Left cardiac atrium (tissue), 4 donors: Measurements from ENCODE around the gene SLC43A1. TPM values are rescaled to one million over a fixed set of nuclear protein-coding genes. Genes with fewer than 3 reads are reported as not detected.

ENCODE experiments used
- ATAC-seq, 2 donors: fragments of 200-7000 bp; cut with Tn5 transposase; one replicate each; pipeline ENCODE4 v1.9.1; 2020; ENCODE audit warnings: mild to moderate bottlenecking in 2 of 2, moderate library complexity in 2 of 2
- DNase-seq: peaks from one replicate; pipeline ENCODE4 v3.0.0-alpha.2; 2020
- intact Hi-C, 2 donors: fragments of 100-400 bp; cut with DNase I; formaldehyde crosslinking; loops; one replicate each; pipeline versions ENCODE4 v1.14.1 to v1.15.1; 2022 to 2023
- total RNA-seq, 2 donors: library from RNA; stranded (reverse); fragmentation: NEBNext Ultra II Directional; extraction: Animal tissue kit (Norgen Biotek cat#: 25700); gene quantifications; one replicate each; pipeline ENCODE4 v1.2.1, GENCODE V29; 2021
- donor health status: DM: no; HTN: yes; CAD: no.
- donor health status: DM: no; HTN: yes; CAD: no; lungs with severe emphysema.
- donor health status: DM: yes; HTN: yes; CAD: no.
- donor health status: Dilated cardiomyopathy.

The SLC43A1 gene
- total RNA-seq, 2 donors from 2014 or later, result 5.8 to 7.2 TPM

DNA sequence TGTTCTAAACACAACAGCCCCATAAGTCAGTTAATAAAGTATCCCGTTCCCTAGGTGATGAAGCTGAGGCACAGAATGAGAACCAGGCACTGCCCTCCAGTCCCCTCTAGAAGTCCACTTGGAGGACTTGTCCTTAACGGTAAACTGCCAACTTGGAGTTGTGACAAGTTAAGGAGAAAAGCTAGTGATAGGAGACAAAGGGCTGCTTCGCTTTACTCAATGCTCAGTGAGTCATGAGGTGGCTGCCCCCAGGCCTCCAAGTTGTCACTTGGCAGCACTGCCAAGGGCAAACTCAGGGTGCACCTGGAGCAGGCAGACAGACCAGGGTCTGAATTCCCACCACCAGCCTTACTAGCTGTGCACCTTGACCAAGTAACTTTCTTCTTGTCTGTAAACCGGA is 13.5 kb downstream of the SLC43A1 start:
- peak in 1 of 2 donors; percentile 14 for ATAC-seq
- DNase-seq, result no peak
- intact Hi-C loops, result no loop called here

DNA sequence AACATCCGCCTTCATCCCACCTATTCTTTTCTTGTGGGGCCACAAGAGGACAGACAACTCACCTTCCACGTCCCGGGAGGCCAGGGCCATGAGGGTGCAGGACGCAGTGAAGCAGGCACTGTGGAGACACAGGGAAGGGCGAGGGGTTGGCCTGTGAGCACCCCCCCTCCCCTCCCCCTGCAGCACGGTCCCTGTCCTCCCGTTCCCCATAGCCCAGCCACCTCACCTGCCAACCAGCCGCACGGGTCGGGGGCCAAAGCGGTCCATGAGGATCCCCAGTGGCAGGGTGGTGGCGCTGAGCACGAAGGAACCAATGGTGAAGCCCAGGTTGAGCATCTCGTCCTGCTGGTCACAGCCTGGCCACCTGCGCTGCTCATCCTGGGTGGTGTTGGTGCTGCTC is 14.6 kb downstream of the SLC43A1 start:
- ATAC-seq, result no peak
- intact Hi-C loops, result no loop called here
- DNase-seq, result no peak

DNA sequence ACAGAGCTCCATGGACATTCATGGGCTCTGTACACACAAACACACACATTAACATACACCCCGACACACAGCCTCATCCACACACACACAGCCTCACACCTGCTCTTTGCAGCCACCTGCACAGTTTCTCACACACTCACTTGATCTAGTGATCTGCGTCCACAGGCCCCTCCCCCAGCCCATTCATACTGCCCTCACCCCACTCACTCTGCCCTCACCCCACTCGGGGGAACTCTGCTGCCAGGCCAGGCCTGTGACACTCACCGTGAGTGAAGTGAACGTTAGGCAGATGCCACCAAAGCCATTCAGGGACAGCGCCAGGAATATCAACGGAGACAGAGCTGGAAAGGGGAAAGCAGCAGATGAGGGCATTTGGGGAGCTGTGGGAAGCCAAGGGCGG is 15.0 kb downstream of the SLC43A1 start:
- intact Hi-C loops, result no loop called here
- DNase-seq, result no peak
- ATAC-seq, result peak; percentile 11 to 48

GRCh38 chr11:57499983-57500461 is 15.5 kb downstream of the SLC43A1 start:
- ATAC-seq (no peak), DNase-seq (no peak)
- intact Hi-C loops, result no loop called here

DNA sequence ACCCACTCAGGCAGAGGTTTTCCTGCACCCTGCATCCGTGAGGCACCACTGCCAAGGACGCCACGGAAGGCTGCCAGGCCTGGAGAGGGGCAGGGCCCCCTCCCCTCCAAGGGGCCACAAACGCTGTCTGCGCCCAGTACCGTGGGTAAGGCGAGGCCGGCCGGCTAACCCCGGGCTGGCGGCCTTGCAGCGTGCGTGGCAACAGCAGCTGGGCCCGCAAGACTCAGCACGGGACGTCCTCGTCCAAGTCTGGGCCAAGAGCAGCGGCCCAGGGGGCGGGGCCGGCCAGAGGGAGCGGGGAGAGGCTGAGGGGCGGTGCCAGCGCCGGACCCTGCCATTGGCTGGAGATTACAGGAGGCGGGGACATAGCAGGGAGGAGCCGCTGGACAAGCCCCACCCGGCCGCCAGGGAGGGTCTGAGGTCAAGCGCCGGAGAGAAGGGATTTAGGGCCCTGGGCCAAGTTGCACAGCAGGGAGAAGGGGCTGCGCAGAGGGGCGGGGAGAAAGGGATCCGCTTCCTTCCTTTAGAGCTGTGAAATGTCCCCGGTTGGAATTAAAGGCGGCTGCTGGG is 16.0 kb downstream of the SLC43A1 start:
- DNase-seq (peak; percentile 97), ATAC-seq (peak; percentile 98 to 99)
- intact Hi-C loops, result no loop called here

- ATAC-seq, result no peak
- intact Hi-C loops, result no loop called here
- no peak for DNase-seq
Observed at GRCh38 chr11:57498540-57498939, 17.0 kb downstream of the SLC43A1 start.

DNA sequence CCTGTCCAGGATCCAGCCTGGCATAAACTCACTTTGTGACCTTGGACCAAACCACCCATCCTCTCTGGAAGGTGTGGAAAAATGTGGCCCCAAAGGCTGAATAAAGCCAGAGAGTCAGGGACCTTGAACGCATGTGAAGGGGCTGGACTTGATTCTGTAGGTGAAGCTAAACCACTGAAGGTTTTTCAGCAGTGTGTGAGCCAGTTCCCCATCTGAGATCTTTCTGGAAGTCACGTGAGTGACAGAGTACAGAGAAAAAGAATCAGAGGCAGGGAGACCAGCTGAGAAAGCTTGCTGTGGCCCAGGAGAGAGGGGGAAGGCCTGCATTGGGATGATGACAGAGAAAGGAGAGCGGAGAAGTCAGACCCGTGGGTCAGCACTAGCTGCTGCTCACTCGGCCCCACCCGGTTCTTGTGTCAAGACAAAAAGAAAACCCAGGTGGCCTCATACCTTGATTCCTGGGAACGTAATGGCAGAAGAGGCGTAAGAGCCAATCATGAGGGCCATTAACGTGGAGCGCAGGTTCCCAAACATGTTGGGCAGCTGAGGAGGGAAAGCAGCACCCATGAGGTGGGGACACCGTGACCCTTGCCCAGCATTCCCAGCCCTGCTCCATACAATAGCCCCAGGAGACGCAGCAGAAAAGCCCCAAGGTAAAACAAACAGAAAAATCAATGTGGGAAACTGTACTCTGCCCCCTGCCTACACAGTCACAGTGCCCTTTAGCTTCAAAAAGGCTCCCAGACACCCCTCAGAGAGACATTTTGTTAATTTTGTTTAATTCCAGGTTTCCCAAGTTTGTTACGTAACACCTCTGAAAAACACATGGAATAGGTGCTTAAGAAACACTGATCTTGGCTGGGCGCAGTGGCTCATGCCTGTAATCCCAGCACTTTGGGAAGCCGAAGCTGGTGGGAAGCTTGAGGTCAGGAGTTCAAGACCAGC is 17.9 kb downstream of the SLC43A1 start:
- DNase-seq, result no peak
- intact Hi-C loops, result no loop called here
- no peak for ATAC-seq

DNA sequence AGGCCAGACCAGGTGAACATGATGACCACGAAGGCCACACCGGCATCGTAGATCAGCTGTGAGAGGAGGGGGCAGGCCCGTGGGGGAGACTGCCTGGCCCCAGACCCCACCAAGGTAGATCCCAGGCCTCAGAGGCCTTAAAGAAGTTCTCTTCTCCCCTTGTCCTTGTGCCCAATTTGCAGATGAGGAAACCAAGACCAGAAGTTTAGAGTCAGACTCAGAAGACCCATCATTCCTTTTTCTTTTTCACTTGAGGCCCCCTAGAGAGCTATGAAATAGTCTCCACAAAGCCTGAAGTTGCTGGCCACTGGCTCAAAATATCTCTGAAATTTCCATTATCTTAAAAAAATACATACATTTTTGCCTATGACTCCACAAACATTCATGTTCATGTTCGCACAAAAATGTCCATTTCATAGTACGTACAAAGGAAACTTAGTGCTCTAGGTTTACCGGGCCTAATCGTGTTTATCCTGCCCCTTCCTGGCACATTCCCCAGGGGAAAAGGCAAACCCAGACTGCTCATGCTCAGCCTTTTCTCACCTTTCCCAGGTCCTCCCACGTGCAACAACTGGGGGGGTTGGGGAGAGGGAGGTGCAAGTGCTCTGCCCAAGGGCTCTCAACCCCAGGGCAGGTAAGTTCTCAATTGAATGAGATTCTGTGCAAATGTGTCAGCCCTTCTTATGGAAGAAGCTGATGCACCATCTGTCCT is 19.2 kb downstream of the SLC43A1 start:
- DNase-seq (no peak), ATAC-seq (no peak)
- intact Hi-C loops, result no loop called here

DNA sequence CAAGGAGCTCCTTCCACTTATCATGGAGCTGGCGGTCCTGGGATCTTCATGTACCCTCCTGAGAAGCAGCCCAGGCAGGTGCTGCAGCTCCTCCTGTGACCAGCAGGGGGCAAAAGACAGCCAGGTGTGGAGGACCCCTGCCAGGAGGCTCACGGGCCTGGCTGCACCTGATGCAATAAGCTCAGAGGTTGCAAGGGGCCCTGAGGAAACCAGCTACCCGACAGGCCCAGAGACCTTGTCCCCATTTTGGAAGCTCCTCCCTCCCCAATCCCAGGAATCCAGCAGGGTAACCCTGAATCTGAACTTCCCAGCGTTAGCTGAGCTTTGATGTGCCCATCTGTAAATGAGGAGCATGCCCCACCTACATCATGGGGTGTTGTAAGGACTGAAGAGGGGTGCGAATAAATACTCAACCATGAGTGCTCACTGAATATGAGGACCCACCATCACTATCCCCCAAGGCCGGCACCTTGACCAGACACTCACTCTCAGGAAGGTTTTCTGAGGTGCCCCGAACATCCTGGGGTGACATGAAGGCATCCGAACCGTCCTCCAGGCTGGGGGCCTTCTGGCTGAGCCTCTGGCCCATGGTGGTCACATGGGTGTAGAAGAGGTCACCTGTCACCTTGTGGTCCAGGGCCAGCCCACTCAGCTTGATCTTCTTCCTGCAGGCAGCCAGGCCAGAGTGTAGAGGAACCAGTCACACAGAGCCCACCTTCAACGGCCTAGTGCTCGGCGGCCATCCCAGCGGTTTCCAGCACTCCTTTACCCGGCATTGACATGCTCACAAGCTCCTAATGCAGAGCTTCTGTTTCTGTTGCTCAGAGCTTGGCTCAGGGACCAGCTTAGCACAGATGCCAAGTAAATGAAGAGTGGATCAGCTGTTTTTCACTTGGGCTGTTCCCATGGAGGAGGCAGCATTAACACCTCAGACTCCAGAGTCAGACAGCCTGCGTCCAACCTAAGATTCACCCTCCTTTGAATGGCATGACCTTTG is 21.7 kb downstream of the SLC43A1 start:
- DNase-seq, result peak; percentile 60
- intact Hi-C loops, result loop anchor here (1.0 to 2.0 kb wide), 2 partner anchors 31 to 33 kb away; no protein-coding TSS in a partner anchor
- ATAC-seq, result peak; percentile 60 to 75

- intact Hi-C loops, result loop anchor here in 1 of 2 donors (2.0 kb wide), 1 partner anchor 33 kb away; no protein-coding TSS in a partner anchor
- ATAC-seq (peak in 1 of 2 donors; percentile 42), DNase-seq (no peak)
Observed at GRCh38 chr11:57491371-57492061, 24.0 kb downstream of the SLC43A1 start.

GRCh38 chr11:57490456-57491248 is 24.9 kb downstream of the SLC43A1 start:
- DNase-seq, result no peak
- no peak for ATAC-seq
- intact Hi-C loops, result no loop called here

GRCh38 chr11:57487920-57488659 is 27.4 kb downstream of the SLC43A1 start:
- intact Hi-C loops, result no loop called here
- DNase-seq (no peak), ATAC-seq (no peak)

- ATAC-seq (no peak), DNase-seq (no peak)
- intact Hi-C loops, result no loop called here
Observed at GRCh38 chr11:57487021-57487778, 28.3 kb downstream of the SLC43A1 start.

DNA sequence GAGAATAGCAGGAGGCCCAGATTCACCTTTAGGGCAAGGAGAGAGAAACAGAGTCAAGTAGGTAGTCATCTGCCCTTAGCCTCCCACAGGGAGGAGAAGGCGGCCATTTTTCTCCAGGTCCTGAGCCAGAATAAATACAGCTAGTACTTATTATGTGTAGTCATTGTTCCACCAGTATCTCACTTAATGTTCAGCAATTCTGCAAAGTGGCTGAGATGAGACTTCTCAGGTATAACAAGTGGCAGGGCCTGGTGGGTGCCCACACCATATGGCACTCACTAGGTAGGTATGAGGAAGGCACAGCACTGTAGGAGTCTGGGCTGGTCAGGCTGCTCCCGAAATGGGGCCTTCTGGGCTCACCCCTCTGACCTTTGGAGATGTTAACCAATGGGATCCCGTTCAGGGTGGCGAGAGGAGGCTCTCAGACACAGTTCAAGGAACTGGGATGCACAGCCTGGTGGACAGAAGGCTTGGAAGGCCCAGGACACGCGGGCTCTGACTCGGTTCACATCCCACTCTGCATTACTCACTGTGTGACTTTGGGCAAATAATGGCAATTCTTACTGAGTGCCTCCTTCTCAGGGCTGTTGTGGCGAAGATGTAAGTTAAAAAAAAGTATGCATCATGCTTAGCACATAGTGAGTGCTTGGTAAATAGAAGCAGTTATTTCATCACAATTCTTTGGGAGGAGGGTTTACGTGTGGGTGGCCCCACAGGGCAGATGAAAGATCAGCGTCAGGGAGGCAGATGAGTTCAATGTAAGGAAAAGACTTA is 30.1 kb downstream of the SLC43A1 start:
- intact Hi-C loops, result no loop called here
- no peak for ATAC-seq
- no peak for DNase-seq

GRCh38 chr11:57484141-57484710 is 31.3 kb downstream of the SLC43A1 start:
- no peak for ATAC-seq
- no peak for DNase-seq
- intact Hi-C loops, result loop anchor here in 1 of 2 donors (5.0 kb wide), 1 partner anchor 137 kb away; no protein-coding TSS in a partner anchor
